OCI-LY3 (cell line): Measurements from ENCODE around the gene TMEM119.

ENCODE experiments used
- H2AFZ ChIP-seq: fragments of 200-600, 300-600 bp; shearing (Covaris generic); 2 replicates; pipeline ENCODE4 v1.6.0; 2014; ENCODE audit warnings: antibody characterized with exemption, low read depth, low read length
- H3K27ac ChIP-seq: fragments of 200-600, 300-600 bp; sonication (generic); 2 replicates; pipeline ENCODE4 v1.5.1; 2014; ENCODE audit warnings: mild to moderate bottlenecking, low read length, moderate library complexity, mixed read lengths
- H3K27me3 ChIP-seq: fragments of 200-600, 300-600 bp; sonication (generic); 2 replicates; pipeline ENCODE4 v1.6.1; 2014; ENCODE audit warnings: low read depth, low read length, mixed read lengths
- H3K36me3 ChIP-seq: fragments of 200-600, 300-600 bp; sonication (generic); replicated peaks from 2 replicates; pipeline ENCODE3; 2014; ENCODE audit warnings: low read depth, low read length, mixed read lengths
- H3K4me1 ChIP-seq: fragments of 300-600, 200-600 bp; sonication (generic); 2 replicates; pipeline ENCODE4 v1.6.1; 2014; ENCODE audit warnings: low read length, mixed read lengths
- H3K4me2 ChIP-seq: fragments of 200-600, 300-600 bp; sonication (generic); 2 replicates; pipeline ENCODE4 v1.6.1; 2014; ENCODE audit warnings: low read length, mixed read lengths
- H3K4me3 ChIP-seq: fragments of 300-600, 200-600 bp; sonication (generic); 2 replicates; pipeline ENCODE4 v1.5.1; 2014; ENCODE audit warnings: antibody characterized with exemption, mild to moderate bottlenecking, low read length, moderate library complexity
- H3K79me2 ChIP-seq: fragments of 300-600, 200-600 bp; shearing (Covaris generic); 2 replicates; pipeline ENCODE4 v1.6.1; 2014; ENCODE audit warnings: mild to moderate bottlenecking, low read length, mixed read lengths
- H3K9ac ChIP-seq: fragments of 300-600, 200-600 bp; shearing (Covaris generic); 2 replicates; pipeline ENCODE4 v1.6.0; 2014; ENCODE audit warnings: mild to moderate bottlenecking, low read length, moderate library complexity
- H3K9me3 ChIP-seq: fragments of 200-600, 300-600 bp; shearing (Covaris generic); 2 replicates; pipeline ENCODE4 v1.6.1; 2014; ENCODE audit warnings: low read length, mixed read lengths; ENCODE audit not compliant: insufficient read depth
- H4K20me1 ChIP-seq: fragments of 200-600, 300-600 bp; sonication (generic); 2 replicates; pipeline ENCODE4 v1.6.1; 2016; ENCODE audit warnings: low read length, mixed read lengths; ENCODE audit not compliant: insufficient read depth
- CTCF ChIP-seq: fragments of 200-600, 300-600 bp; sonication (generic); IDR thresholded peaks from 2 replicates; pipeline ENCODE4 v1.5.1; 2014; ENCODE audit warnings: antibody characterized with exemption, low read length, low read depth
- EZH2phosphoT487 ChIP-seq: fragments of 200-600 bp; shearing (Covaris generic); IDR thresholded peaks from 2 replicates; pipeline ENCODE4 v1.6.1; 2018; ENCODE audit warnings: antibody characterized with exemption, mixed run types, low read depth

TMEM119 gene

GRCh38 chr12:108589028-108589839 lies 8.7 kb downstream of the TMEM119 start:
- no peak overlapping the region for H3K9ac ChIP-seq
- no peak for TF ChIP-seq CTCF
- TF ChIP-seq EZH2phosphoT487: no peak

GRCh38 chr12:108587826-108588225 lies 10.1 kb downstream of the TMEM119 start:
- Histone ChIP-seq H3K4me3 (no peak overlapping the region), H3K4me1 (peaks cover 4% of the 10 kb centered on the region; the same call in 1 of the 2 replicates), H3K9me3 (no peaks in the 10 kb centered on the region), H3K27me3 (peaks cover 9% of the 10 kb centered on the region), H3K27ac (no peak overlapping the region), H3K79me2 (no peaks in the 10 kb centered on the region), H2AFZ (no peak overlapping the region), H3K4me2 (no peak overlapping the region), H3K9ac (no peak overlapping the region), H4K20me1 (no peaks in the 10 kb centered on the region), H3K36me3 (no peaks in the 10 kb centered on the region)
- no peak for TF ChIP-seq EZH2phosphoT487

More at GRCh38 chr12:108589028-108589839, 8.7 kb downstream of the TMEM119 start:
- Histone ChIP-seq H4K20me1 (no peaks in the 10 kb centered on the region), H3K4me2 (no peak overlapping the region), H3K4me1 (peaks cover 4% of the 10 kb centered on the region; the same call in 1 of the 2 replicates), H3K27me3 (peaks cover 9% of the 10 kb centered on the region), H3K27ac (no peak overlapping the region), H2AFZ (no peak overlapping the region), H3K4me3 (no peak overlapping the region), H3K36me3 (no peaks in the 10 kb centered on the region), H3K79me2 (no peaks in the 10 kb centered on the region), H3K9me3 (no peaks in the 10 kb centered on the region)

- H3K36me3 ChIP-seq: no peaks in the 10 kb centered on the region
- no peak overlapping the region for H3K4me3 ChIP-seq
- H3K79me2 ChIP-seq: no peaks in the 10 kb centered on the region
- H3K27ac ChIP-seq: no peak overlapping the region
- H3K4me2 ChIP-seq: no peak overlapping the region
- no peak overlapping the region for H3K9ac ChIP-seq
- no peak overlapping the region for H2AFZ ChIP-seq
- H3K9me3 ChIP-seq: no peaks in the 10 kb centered on the region
- H3K27me3 ChIP-seq: peaks cover 9% of the 10 kb centered on the region
- H3K4me1 ChIP-seq: peaks cover 4% of the 10 kb centered on the region; the same call in 1 of the 2 replicates
- TF ChIP-seq CTCF (no peak), EZH2phosphoT487 (no peak)
- H4K20me1 ChIP-seq: no peaks in the 10 kb centered on the region
Measured at GRCh38 chr12:108586306-108586705, 11.6 kb downstream of the TMEM119 start.

- no peaks in the 10 kb centered on the region for H3K36me3 ChIP-seq
- no peaks in the 10 kb centered on the region for H4K20me1 ChIP-seq
- H3K4me1 ChIP-seq: peaks cover 4% of the 10 kb centered on the region; the same call in 1 of the 2 replicates
- no peak overlapping the region for H3K27ac ChIP-seq
- peaks cover 9% of the 10 kb centered on the region for H3K27me3 ChIP-seq
- H3K9ac ChIP-seq: no peak overlapping the region
- TF ChIP-seq EZH2phosphoT487 (no peak), CTCF (no peak)
- H3K4me2 ChIP-seq: no peak overlapping the region
- H3K4me3 ChIP-seq: no peak overlapping the region
- no peaks in the 10 kb centered on the region for H3K79me2 ChIP-seq
- no peak overlapping the region for H2AFZ ChIP-seq
- H3K9me3 ChIP-seq: no peaks in the 10 kb centered on the region
Measured at GRCh38 chr12:108585864-108586263, 12.0 kb downstream of the TMEM119 start.
